GM12801 (cell line): Measurements from ENCODE around the gene FBXL17.

Experiments
- CTCF ChIP-seq: IDR thresholded peaks from one replicate; pipeline ENCODE4 v1.5.1; 2011; ENCODE audit warnings: control low read depth; ENCODE audit not compliant: insufficient read length; ENCODE audit errors: extremely low read depth

Gene FBXL17

GRCh38 chr5:108381954-108382783 is at the start of gene FBXL17:
Gene FBXL17 (minus strand): TSS chr5:108382098.
- TF ChIP-seq CTCF: no peak

- TF ChIP-seq CTCF: no peak
Measured at GRCh38 chr5:108430931-108431608, 49.2 kb upstream of the FBXL17 start.

GRCh38 chr5:108421713-108422112 is 39.8 kb upstream of the FBXL17 start:
- TF ChIP-seq CTCF: no peak

- TF ChIP-seq CTCF: no peak
Measured at GRCh38 chr5:108420755-108421154, 38.9 kb upstream of the FBXL17 start.

GRCh38 chr5:108420158-108420557 is 38.3 kb upstream of the FBXL17 start:
- TF ChIP-seq CTCF: no peak

- no peak for TF ChIP-seq CTCF
Measured at GRCh38 chr5:108418197-108418596, 36.3 kb upstream of the FBXL17 start.

GRCh38 chr5:108417166-108417670 is 35.3 kb upstream of the FBXL17 start:
- no peak for TF ChIP-seq CTCF
